GM23338 (cell line): ENCODE data around the gene OGFRL1. TPM values are rescaled to one million over a fixed set of nuclear protein-coding genes. Genes with fewer than 3 reads are reported as not detected.

Experiments
- ATAC-seq: fragments of 200-7000 bp; cut with Tn5 transposase; 3 replicates; pipeline ENCODE4 v1.9.1; 2020
- DNase-seq: peaks from one replicate; pipeline ENCODE4 v3.0.0-alpha.2; 2015; ENCODE audit warnings: low spot score
- H2AFZ ChIP-seq: fragments of 200-600 bp; sonication (generic); 2 replicates; pipeline ENCODE4 v1.8.0; 2016; ENCODE audit warnings: antibody characterized with exemption, mild to moderate bottlenecking, moderate library complexity
- H3F3A ChIP-seq: fragments of 200-600 bp; sonication (generic); replicated peaks from 2 replicates; pipeline ENCODE4 v1.8.0; 2017; ENCODE audit warnings: antibody characterized with exemption, mixed run types, low read depth
- H3K27ac ChIP-seq: fragments of 200-600 bp; sonication (generic); 2 replicates; pipeline ENCODE4 v1.6.1; 2016; ENCODE audit warnings: low read depth
- H3K27me3 ChIP-seq: fragments of 200-600 bp; sonication (generic); 2 replicates; pipeline ENCODE4 v1.8.0; 2016; ENCODE audit warnings: mild to moderate bottlenecking, mixed run types, moderate library complexity; ENCODE audit not compliant: insufficient read depth
- H3K36me3 ChIP-seq: fragments of 200-600 bp; sonication (generic); 2 replicates; pipeline ENCODE4 v1.8.0; 2016; ENCODE audit warnings: mild to moderate bottlenecking; ENCODE audit not compliant: insufficient read depth
- H3K4me1 ChIP-seq: fragments of 200-600 bp; sonication (generic); 2 replicates; pipeline ENCODE4 v1.8.0; 2016; ENCODE audit warnings: mild to moderate bottlenecking, moderate library complexity; ENCODE audit not compliant: insufficient read depth
- H3K4me2 ChIP-seq: fragments of 200-600 bp; sonication (generic); 2 replicates; pipeline ENCODE4 v1.7.1; 2017; ENCODE audit warnings: mixed run types
- H3K4me3 ChIP-seq: fragments of 200-600 bp; sonication (generic); 2 replicates; pipeline ENCODE4 v1.6.1; 2016; ENCODE audit warnings: mixed run types
- H3K79me2 ChIP-seq: fragments of 200-600 bp; sonication (generic); replicated peaks from 2 replicates; pipeline ENCODE4 v1.8.0; 2017; ENCODE audit warnings: mild to moderate bottlenecking; ENCODE audit not compliant: insufficient read depth
- H3K9me2 ChIP-seq: fragments of 200-600 bp; sonication (generic); 2 replicates; pipeline ENCODE4 v1.8.0; 2017; ENCODE audit not compliant: insufficient read depth
- H4K20me1 ChIP-seq: fragments of 200-600 bp; sonication (generic); replicated peaks from 2 replicates; pipeline ENCODE4 v1.8.0; 2017; ENCODE audit warnings: mild to moderate bottlenecking; ENCODE audit not compliant: insufficient read depth
- H3K27ac Mint-ChIP-seq: 2 replicates; pipeline ENCODE4 v1.8.0; 2020; ENCODE audit warnings: inconsistent platforms, mild to moderate bottlenecking, moderate library complexity, mixed read lengths
- H3K27me3 Mint-ChIP-seq: 3 replicates; pipeline ENCODE4 v1.8.0; 2022; ENCODE audit warnings: low read depth, mild to moderate bottlenecking, moderate library complexity, mixed read lengths, inconsistent platforms; ENCODE audit not compliant: insufficient read depth, poor library complexity
- H3K36me3 Mint-ChIP-seq: 3 replicates; pipeline ENCODE4 v1.8.0; 2021; ENCODE audit warnings: low read depth, mild to moderate bottlenecking, inconsistent platforms, moderate library complexity, mixed read lengths
- H3K4me1 Mint-ChIP-seq: 3 replicates; pipeline ENCODE4 v1.8.0; 2020; ENCODE audit warnings: mild to moderate bottlenecking, inconsistent platforms, mixed read lengths
- H3K4me3 Mint-ChIP-seq: 3 replicates; pipeline ENCODE4 v1.8.0; 2021; ENCODE audit warnings: moderate library complexity, mild to moderate bottlenecking, inconsistent platforms, mixed read lengths
- H3K9me3 Mint-ChIP-seq: 3 replicates; pipeline ENCODE4 v1.8.0; 2020; ENCODE audit warnings: moderate library complexity, mild to moderate bottlenecking, inconsistent platforms, mixed read lengths
- CREB1 ChIP-seq: fragments of 250-450 bp; sonication (Bioruptor Pico); IDR thresholded peaks from 2 replicates; pipeline ENCODE4 v1.5.0; 2020; ENCODE audit warnings: low read depth, mild to moderate bottlenecking, moderate library complexity
- ETS1 ChIP-seq: IDR thresholded peaks from 2 replicates; pipeline ENCODE4 v1.6.1; 2016; ENCODE audit warnings: antibody characterized with exemption
- EZH2 ChIP-seq: fragments of 200-600 bp; sonication (generic); IDR thresholded peaks from one replicate; pipeline ENCODE4 v1.8.0; 2017; ENCODE audit warnings: antibody characterized with exemption, mild to moderate bottlenecking, low read depth; ENCODE audit not compliant: unreplicated experiment
- EZH2phosphoT487 ChIP-seq: fragments of 200-600 bp; sonication (generic); IDR thresholded peaks from one replicate; pipeline ENCODE4 v1.8.1; 2018; ENCODE audit warnings: antibody characterized with exemption; ENCODE audit not compliant: unreplicated experiment
- JUNB ChIP-seq: IDR thresholded peaks from one replicate; pipeline ENCODE4 v1.6.1; 2016; ENCODE audit warnings: antibody characterized with exemption; ENCODE audit not compliant: unreplicated experiment
- NANOG ChIP-seq: IDR thresholded peaks from 2 replicates; pipeline ENCODE4 v1.6.1; 2016; ENCODE audit warnings: antibody characterized with exemption, borderline replicate concordance
- POLR2AphosphoS5 ChIP-seq: IDR thresholded peaks from 2 replicates; pipeline ENCODE4 v1.6.1; 2016; ENCODE audit warnings: antibody characterized with exemption, low read depth
- STAT1 ChIP-seq: IDR thresholded peaks from one replicate; pipeline ENCODE4 v1.6.1; 2016; ENCODE audit warnings: antibody characterized with exemption; ENCODE audit not compliant: unreplicated experiment
- ZNF331 ChIP-seq: fragments of 250-450 bp; sonication (Bioruptor Pico); IDR thresholded peaks from 2 replicates; pipeline ENCODE4 v1.5.0; 2020; ENCODE audit warnings: low read depth, mild to moderate bottlenecking, moderate library complexity
- polyA plus RNA-seq: library from polyadenylated mRNA; unstranded; fragments of >200 nt; fragmentation: Nextera tagmentation; extraction: Ambion mirVana; gene quantifications from 2 replicates; pipeline ENCODE4 v1.2.1, GENCODE V29; 2016
- total RNA-seq: library from RNA; depleted of rRNA; stranded (reverse); fragments of >200 nt; shearing (Covaris generic); gene quantifications from 2 replicates; pipeline ENCODE4 v1.2.3, GENCODE V29; 2014

The OGFRL1 gene
- total and polyA plus RNA-seq, 2 experiments from 2014 or later: 4.2 to 10.0 TPM

GRCh38 chr6:71287038-71287437 lies 1.6 kb upstream of the OGFRL1 start (continued):
- TF ChIP-seq ETS1 (no peak), NANOG (no peak), EZH2 (no peak), EZH2phosphoT487 (no peak), STAT1 (no peak), JUNB (no peak)

GRCh38 chr6:71287926-71288227 lies 734 bp upstream of the OGFRL1 start:
- no peak for TF ChIP-seq STAT1
- no peak for TF ChIP-seq CREB1 (CRISPR knock-in tag)
- TF ChIP-seq POLR2AphosphoS5: no peak
- no peaks in the 10 kb centered on the region; the same call in 2 of the 3 replicates for H3K36me3 Mint-ChIP-seq

GRCh38 chr6:71289039-71289801 lies 609 bp downstream of the OGFRL1 start:
- peaks cover 3% of the 10 kb centered on the region; the same call in 1 of the 2 replicates for H3K27me3 ChIP-seq
- H3K4me2 ChIP-seq: peak overlapping the region; percentile 71
- Mint-ChIP-seq H3K9me3 (no peaks in the 10 kb centered on the region), H3K27ac (no peak overlapping the region), H3K4me1 (peaks cover 32% of the 10 kb centered on the region), H3K27me3 (peaks cover 9% of the 10 kb centered on the region), H3K36me3 (peaks cover 6% of the 10 kb centered on the region; the same call in 2 of the 3 replicates), H3K4me3 (peak overlapping the region; percentile 76)
- H3F3A ChIP-seq: peaks cover 6% of the 10 kb centered on the region; the same call in 1 of the 2 replicates
- peaks cover 23% of the 10 kb centered on the region for H3K79me2 ChIP-seq
- H2AFZ ChIP-seq: 0 out of 2 replicates have a peak overlapping the region, but pooled peaks have one; percentile 19
- H3K27ac ChIP-seq: no peak overlapping the region
- H3K9me2 ChIP-seq: peaks cover 4% of the 10 kb centered on the region; the same call in 1 of the 2 replicates
- DNase-seq (peak; percentile 61), ATAC-seq (peak; percentile 58)
- peak overlapping the region; percentile 77 for H3K4me3 ChIP-seq
- H3K36me3 ChIP-seq: 0 out of 2 replicates have a peak, but pooled peaks cover 3% of the 10 kb centered on the region
- no peak for TF ChIP-seq NANOG
- TF ChIP-seq ETS1: no peak
- TF ChIP-seq JUNB: no peak
- TF ChIP-seq ZNF331: no peak
- H3K4me1 ChIP-seq: peaks cover 13% of the 10 kb centered on the region
- no peaks in the 10 kb centered on the region for H4K20me1 ChIP-seq

More at GRCh38 chr6:71287926-71288227, 734 bp upstream of the OGFRL1 start:
- Histone ChIP-seq H3K4me3 (peak overlapping the region; percentile 77), H2AFZ (peak overlapping the region; percentile 98), H4K20me1 (no peaks in the 10 kb centered on the region), H3K9me2 (peaks cover 4% of the 10 kb centered on the region; the same call in 1 of the 2 replicates), H3K79me2 (peaks cover 23% of the 10 kb centered on the region), H3F3A (peaks cover 6% of the 10 kb centered on the region; the same call in 1 of the 2 replicates), H3K4me1 (peaks cover 13% of the 10 kb centered on the region), H3K36me3 (0 out of 2 replicates have a peak, but pooled peaks cover 3% of the 10 kb centered on the region), H3K27me3 (peaks cover 3% of the 10 kb centered on the region; the same call in 1 of the 2 replicates), H3K27ac (no peak overlapping the region), H3K4me2 (peak overlapping the region; percentile 83)
- H3K4me1 Mint-ChIP-seq: peaks cover 32% of the 10 kb centered on the region
- H3K9me3 Mint-ChIP-seq: no peaks in the 10 kb centered on the region
- H3K27me3 Mint-ChIP-seq: peaks cover 9% of the 10 kb centered on the region
- DNase-seq (no peak), ATAC-seq (peak; percentile 9)
- no peak overlapping the region for H3K27ac Mint-ChIP-seq
- peak overlapping the region; percentile 64 for H3K4me3 Mint-ChIP-seq
